OCI-LY7 (cell line): ENCODE measurements around the gene FAM78A. TPM values are rescaled to one million over a fixed set of nuclear protein-coding genes. Genes with fewer than 3 reads are reported as not detected.

Source experiments
- BruUV-seq: library from RNA; stranded (reverse); fragments of 400-500 nt; replicated peaks from 2 replicates; lab custom pipeline; 2021; lab: Mats Ljungman, UMichigan
- CTCF ChIA-PET: fragments of 300-600 bp; sonication (Branson Sonifier 250); formaldehyde crosslinking; loops from one replicate; lab custom pipeline; 2022; ENCODE audit warnings: antibody characterized with exemption; ENCODE audit not compliant: unreplicated experiment; lab: Charles Lee
- POLR2A ChIA-PET: fragments of 300-600 bp; sonication (Branson Sonifier 250); formaldehyde crosslinking; loops from one replicate; lab custom pipeline; 2022; ENCODE audit warnings: antibody characterized with exemption; lab: Charles Lee
- DNase-seq: peaks from one replicate; pipeline ENCODE4 v3.0.0-alpha.2; 2015; ENCODE audit warnings: low spot score
- H2AFZ ChIP-seq: fragments of 200-600 bp; sonication (generic), shearing (Covaris generic); 2 replicates; pipeline ENCODE4 v1.6.1; 2014; ENCODE audit warnings: mild to moderate bottlenecking, antibody characterized with exemption, low read length, moderate library complexity
- H3K27ac ChIP-seq: fragments of 200-600 bp; sonication (generic); 2 replicates; pipeline ENCODE4 v1.5.1; 2014; ENCODE audit warnings: mixed run types, low read depth, mild to moderate bottlenecking, moderate library complexity, low read length, inconsistent platforms; ENCODE audit not compliant: poor library complexity, severe bottlenecking
- H3K36me3 ChIP-seq: fragments of 200-600 bp; sonication (generic); 2 replicates; pipeline ENCODE4 v1.6.1; 2014; ENCODE audit warnings: mild to moderate bottlenecking, antibody characterized with exemption, low read length, moderate library complexity, mixed read lengths; ENCODE audit not compliant: insufficient read depth
- H3K4me1 ChIP-seq: fragments of 200-600 bp; sonication (generic); 2 replicates; pipeline ENCODE4 v1.5.1; 2014; ENCODE audit warnings: mild to moderate bottlenecking, low read length; ENCODE audit not compliant: insufficient read depth, poor library complexity, severe bottlenecking
- H3K4me2 ChIP-seq: fragments of 200-600 bp; sonication (generic); 2 replicates; pipeline ENCODE4 v1.6.1; 2014; ENCODE audit warnings: mild to moderate bottlenecking, low read length
- H3K4me3 ChIP-seq: fragments of 200-600 bp; sonication (generic); 2 replicates; pipeline ENCODE4 v1.5.1; 2014; ENCODE audit warnings: mild to moderate bottlenecking, low read depth, low read length; ENCODE audit not compliant: poor library complexity, severe bottlenecking
- H3K79me2 ChIP-seq: fragments of 200-600 bp; sonication (generic); 2 replicates; pipeline ENCODE4 v1.6.1; 2016; ENCODE audit warnings: low read depth, mild to moderate bottlenecking, low read length, moderate library complexity, mixed read lengths; ENCODE audit not compliant: insufficient read depth
- H3K9me2 ChIP-seq: fragments of 200-600 bp; sonication (generic); 2 replicates; pipeline ENCODE4 v1.6.1; 2016; ENCODE audit warnings: mild to moderate bottlenecking, low read length, mixed read lengths; ENCODE audit not compliant: insufficient read depth
- H3K9me3 ChIP-seq: fragments of 200-600 bp; sonication (generic); 2 replicates; pipeline ENCODE4 v1.6.1; 2014; ENCODE audit warnings: mild to moderate bottlenecking, mixed run types, low read length, mixed read lengths
- H4K20me1 ChIP-seq: fragments of 200-600 bp; sonication (generic); 2 replicates; pipeline ENCODE4 v1.6.1; 2014; ENCODE audit warnings: mild to moderate bottlenecking, antibody characterized with exemption, low read length, moderate library complexity, mixed read lengths; ENCODE audit not compliant: insufficient read depth
- EZH2phosphoT487 ChIP-seq: fragments of 200-600 bp; sonication (generic); IDR thresholded peaks from 2 replicates; pipeline ENCODE4 v1.6.1; 2018; ENCODE audit warnings: low read depth, borderline replicate concordance, mild to moderate bottlenecking, mixed run types, antibody characterized with exemption, low read length, moderate library complexity, mixed read lengths
- intact Hi-C: fragments of 100-400 bp; cut with micrococcal nuclease; formaldehyde crosslinking; loops from one replicate; pipeline ENCODE4 v1.10.0; 2022; ENCODE audit not compliant: unreplicated experiment
- total RNA-seq, 2 experiments: library from RNA; depleted of rRNA in 1 of 2; stranded (reverse); fragments of >200 nt in 1 of 2; shearing (Covaris generic) in 1 of 2; gene quantifications; 2 replicates each; pipeline ENCODE4 v1.2.3, GENCODE V29; 2014 to 2022
- TF ChIP-seq, protein P1 (sequence below): fragments of 200-600 bp; sonication (generic); conservative IDR thresholded peaks from 2 replicates; pipeline ENCODE4 v1.5.1; 2014; ENCODE audit warnings: mild to moderate bottlenecking, antibody characterized with exemption, low read length, moderate library complexity, mixed read lengths

Gene FAM78A
- total RNA-seq, 2 experiments from 2014 or later: 25.0 to 35.0 TPM

DNA sequence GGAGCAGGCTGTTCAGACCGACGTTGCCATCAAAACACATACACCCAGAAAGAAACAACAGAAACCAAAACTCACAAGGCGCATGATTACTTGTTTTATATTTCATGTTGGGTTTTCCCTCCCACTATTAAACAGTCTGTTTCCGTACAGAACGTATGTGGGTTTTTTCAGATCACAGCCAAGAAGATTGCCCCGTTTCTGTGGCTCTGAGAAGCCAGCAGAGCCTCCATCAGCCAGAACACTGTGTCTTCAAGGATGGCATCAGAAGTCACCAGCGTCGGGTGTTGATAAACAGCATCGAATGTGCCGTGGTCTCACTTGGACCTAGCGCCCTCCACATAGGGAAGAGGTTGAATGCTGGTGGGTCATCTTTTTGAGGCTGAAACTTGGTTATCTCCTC is 42.8 kb downstream of the FAM78A start:
- no peak overlapping the region for H2AFZ ChIP-seq
- DNase-seq: no peak
- TF ChIP-seq, protein P1, sequence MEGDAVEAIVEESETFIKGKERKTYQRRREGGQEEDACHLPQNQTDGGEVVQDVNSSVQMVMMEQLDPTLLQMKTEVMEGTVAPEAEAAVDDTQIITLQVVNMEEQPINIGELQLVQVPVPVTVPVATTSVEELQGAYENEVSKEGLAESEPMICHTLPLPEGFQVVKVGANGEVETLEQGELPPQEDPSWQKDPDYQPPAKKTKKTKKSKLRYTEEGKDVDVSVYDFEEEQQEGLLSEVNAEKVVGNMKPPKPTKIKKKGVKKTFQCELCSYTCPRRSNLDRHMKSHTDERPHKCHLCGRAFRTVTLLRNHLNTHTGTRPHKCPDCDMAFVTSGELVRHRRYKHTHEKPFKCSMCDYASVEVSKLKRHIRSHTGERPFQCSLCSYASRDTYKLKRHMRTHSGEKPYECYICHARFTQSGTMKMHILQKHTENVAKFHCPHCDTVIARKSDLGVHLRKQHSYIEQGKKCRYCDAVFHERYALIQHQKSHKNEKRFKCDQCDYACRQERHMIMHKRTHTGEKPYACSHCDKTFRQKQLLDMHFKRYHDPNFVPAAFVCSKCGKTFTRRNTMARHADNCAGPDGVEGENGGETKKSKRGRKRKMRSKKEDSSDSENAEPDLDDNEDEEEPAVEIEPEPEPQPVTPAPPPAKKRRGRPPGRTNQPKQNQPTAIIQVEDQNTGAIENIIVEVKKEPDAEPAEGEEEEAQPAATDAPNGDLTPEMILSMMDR: no peak
- TF ChIP-seq EZH2phosphoT487: no peak
- ChIA-PET POLR2A (no interaction called here), CTCF (no interaction called here)
- H3K27ac ChIP-seq: no peak overlapping the region
- H3K9me2 ChIP-seq: no peaks in the 10 kb centered on the region
- peaks cover 51% of the 10 kb centered on the region for H3K36me3 ChIP-seq
- H3K4me1 ChIP-seq: peaks cover 9% of the 10 kb centered on the region
- intact Hi-C loops: no loop called here
- H3K79me2 ChIP-seq: no peaks in the 10 kb centered on the region
- H3K9me3 ChIP-seq: no peaks in the 10 kb centered on the region
- BruUV-seq: no TSS peak
- no peaks in the 10 kb centered on the region for H4K20me1 ChIP-seq
- H3K4me3 ChIP-seq: no peak overlapping the region
- H3K4me2 ChIP-seq: no peak overlapping the region

DNA sequence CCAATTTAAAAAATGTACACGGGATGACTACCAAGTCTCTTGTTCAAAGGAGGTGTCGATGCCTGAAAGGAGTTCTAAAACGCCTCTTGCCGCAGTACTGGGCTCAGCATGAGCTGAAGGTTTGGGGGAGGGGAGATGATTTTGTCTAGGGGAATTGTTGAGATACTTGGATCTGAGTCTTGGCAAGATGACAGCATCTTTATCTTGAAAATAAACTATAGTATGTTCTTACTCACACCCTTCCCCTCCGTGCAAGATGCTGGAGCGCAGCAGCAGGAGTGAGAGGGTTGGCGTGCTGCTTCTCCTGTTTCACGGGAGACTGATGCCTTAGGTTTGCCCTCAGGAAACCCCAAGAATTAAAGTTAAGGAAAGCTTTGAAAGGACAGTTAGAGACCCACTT is 47.3 kb downstream of the FAM78A start:
- POLR2A ChIA-PET: no interaction called here
- CTCF ChIA-PET: no interaction called here

DNA sequence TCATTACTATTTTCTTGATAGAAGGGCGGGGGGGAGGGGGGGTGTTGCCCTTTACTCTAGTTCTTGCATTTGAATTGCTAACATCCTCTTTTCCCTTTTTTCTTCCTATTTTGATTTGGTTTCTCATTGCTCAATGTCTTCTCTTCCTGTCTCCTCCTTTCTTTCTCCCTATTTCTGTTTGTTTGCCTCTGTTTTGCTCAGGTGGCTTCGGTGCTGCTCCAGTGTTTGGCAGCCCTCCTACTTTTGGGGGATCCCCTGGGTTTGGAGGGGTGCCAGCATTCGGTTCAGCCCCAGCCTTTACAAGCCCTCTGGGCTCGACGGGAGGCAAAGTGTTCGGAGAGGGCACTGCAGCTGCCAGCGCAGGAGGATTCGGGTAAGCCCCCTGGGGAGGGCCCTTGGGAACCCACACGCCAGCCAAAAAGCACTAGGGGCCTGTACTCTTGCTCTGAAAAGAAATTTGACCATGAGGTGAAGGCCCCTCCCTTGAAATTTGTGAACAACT is 48.3 kb downstream of the FAM78A start:
- no peak for TF ChIP-seq EZH2phosphoT487
- TF ChIP-seq, protein P1: no peak
- DNase-seq: no peak
- BruUV-seq: no TSS peak
- peaks cover 10% of the 10 kb centered on the region for H3K4me1 ChIP-seq
- H3K4me3 ChIP-seq: no peak overlapping the region
- peaks cover 63% of the 10 kb centered on the region for H3K36me3 ChIP-seq
- POLR2A ChIA-PET: no interaction called here
- H4K20me1 ChIP-seq: no peaks in the 10 kb centered on the region
- H3K9me2 ChIP-seq: no peaks in the 10 kb centered on the region
- no peak overlapping the region for H3K4me2 ChIP-seq
- intact Hi-C loops: no loop called here
- H2AFZ ChIP-seq: no peak overlapping the region
- CTCF ChIA-PET: no interaction called here
- no peak overlapping the region for H3K27ac ChIP-seq
- H3K9me3 ChIP-seq: no peaks in the 10 kb centered on the region
- H3K79me2 ChIP-seq: no peaks in the 10 kb centered on the region

More for the DNA sequence above, 47.3 kb downstream of the FAM78A start:
- peaks cover 10% of the 10 kb centered on the region for H3K4me1 ChIP-seq
- no peaks in the 10 kb centered on the region for H3K9me3 ChIP-seq
- H3K4me3 ChIP-seq: no peak overlapping the region
- H3K9me2 ChIP-seq: no peaks in the 10 kb centered on the region
- no peak overlapping the region for H3K27ac ChIP-seq
- no peak overlapping the region for H3K4me2 ChIP-seq
- TF ChIP-seq, protein P1: no peak
- TF ChIP-seq EZH2phosphoT487: no peak
- no peaks in the 10 kb centered on the region for H3K79me2 ChIP-seq
- BruUV-seq: no TSS peak
- no peaks in the 10 kb centered on the region for H4K20me1 ChIP-seq
- no peak for DNase-seq
- H2AFZ ChIP-seq: no peak overlapping the region
- peaks cover 67% of the 10 kb centered on the region for H3K36me3 ChIP-seq
- intact Hi-C loops: no loop called here
